ENCODE results near the gene FUNDC1. TPM values are rescaled to one million over a fixed set of nuclear protein-coding genes. Genes with fewer than 3 reads are reported as not detected.

FUNDC1 gene
- total RNA-seq, 2 donors from 2014 or later = 18.9 to 21.0 TPM

GRCh38 chrX:44484607-44485146 is 58.0 kb downstream of the FUNDC1 start:
- ATAC-seq (no peak), DNase-seq (no peak)
- intact Hi-C loops (cut with DNase I) = no loop called here

- intact Hi-C loops (cut with DNase I) = no loop called here
- ATAC-seq (no peak), DNase-seq (no peak)
These were observed 58.6 kb downstream of the FUNDC1 start for GRCh38 chrX:44483965-44484606.

GRCh38 chrX:44482575-44482974 is 60.1 kb downstream of the FUNDC1 start:
- ATAC-seq (no peak), DNase-seq (no peak)
- intact Hi-C loops (cut with DNase I) = no loop called here

GRCh38 chrX:44480591-44480990 is 62.1 kb downstream of the FUNDC1 start:
- DNase-seq (no peak), ATAC-seq (no peak)
- intact Hi-C loops (cut with DNase I) = no loop called here

- intact Hi-C loops (cut with DNase I) = no loop called here
- no peak for DNase-seq
- ATAC-seq = no peak
These were observed 68.2 kb downstream of the FUNDC1 start for GRCh38 chrX:44474410-44474809.

Other genes with a start within 250 kb of the FUNDC1 start
- 1 to 10 TPM; 5.1 to 6.4 TPM for gene EFHC2, start 199.2 kb downstream of the FUNDC1 start, total RNA-seq

All from left cardiac atrium (tissue), 4 donors.